HG03175 (cell line): Measurements from ENCODE around the gene DEFB123.
A peak's percentile ranks its signal among the peaks of the same experiment; 100 is the strongest.

Experiments used
- ATAC-seq: cut with Tn5 transposase; IDR thresholded peaks from one replicate; pipeline ENCODE4 v1.9.1; 2021; ENCODE audit warnings: mild to moderate bottlenecking, moderate library complexity; ENCODE audit not compliant: unreplicated experiment

The DEFB123 gene

DNA sequence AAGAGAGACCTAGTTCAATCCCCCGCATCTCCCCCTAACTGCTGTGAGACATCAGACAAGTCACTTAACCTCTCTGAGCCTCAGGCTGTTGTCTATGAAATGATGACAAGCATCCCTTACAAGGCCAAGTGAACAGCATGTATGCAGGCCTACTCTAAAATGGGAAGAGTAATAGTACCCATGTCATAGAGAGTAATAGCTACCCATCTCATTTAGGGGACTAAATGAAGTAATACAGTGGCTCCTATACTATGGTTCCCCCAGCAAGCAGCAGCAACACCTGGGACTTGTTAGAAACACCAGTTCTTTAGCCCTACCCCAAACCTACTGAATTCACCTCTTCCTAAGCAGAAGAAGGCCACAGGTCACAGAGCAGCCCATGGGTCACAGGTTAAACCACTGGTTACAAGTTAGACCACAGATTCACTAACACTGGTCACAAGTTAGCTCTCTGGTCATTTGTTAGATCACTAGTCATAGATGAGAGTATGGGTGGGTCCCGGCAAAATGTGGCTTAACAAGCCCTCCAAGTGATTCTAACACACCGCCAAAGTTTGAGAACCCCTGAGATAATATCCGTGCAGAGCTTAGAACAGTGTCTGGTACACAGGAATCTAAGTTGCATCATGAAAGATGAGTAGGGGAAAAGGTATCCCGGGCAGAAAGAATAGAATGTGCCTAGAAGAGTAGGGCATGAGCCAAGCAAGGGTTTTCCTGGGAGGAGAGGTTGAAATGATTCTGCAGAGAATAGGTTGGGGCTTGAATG is 33.1 kb downstream of the DEFB123 start:
- ATAC-seq: peak; percentile 42

- peak; percentile 69 for ATAC-seq
These were observed 33.6 kb downstream of the DEFB123 start for GRCh38 chr20:31474097-31474436.

DNA sequence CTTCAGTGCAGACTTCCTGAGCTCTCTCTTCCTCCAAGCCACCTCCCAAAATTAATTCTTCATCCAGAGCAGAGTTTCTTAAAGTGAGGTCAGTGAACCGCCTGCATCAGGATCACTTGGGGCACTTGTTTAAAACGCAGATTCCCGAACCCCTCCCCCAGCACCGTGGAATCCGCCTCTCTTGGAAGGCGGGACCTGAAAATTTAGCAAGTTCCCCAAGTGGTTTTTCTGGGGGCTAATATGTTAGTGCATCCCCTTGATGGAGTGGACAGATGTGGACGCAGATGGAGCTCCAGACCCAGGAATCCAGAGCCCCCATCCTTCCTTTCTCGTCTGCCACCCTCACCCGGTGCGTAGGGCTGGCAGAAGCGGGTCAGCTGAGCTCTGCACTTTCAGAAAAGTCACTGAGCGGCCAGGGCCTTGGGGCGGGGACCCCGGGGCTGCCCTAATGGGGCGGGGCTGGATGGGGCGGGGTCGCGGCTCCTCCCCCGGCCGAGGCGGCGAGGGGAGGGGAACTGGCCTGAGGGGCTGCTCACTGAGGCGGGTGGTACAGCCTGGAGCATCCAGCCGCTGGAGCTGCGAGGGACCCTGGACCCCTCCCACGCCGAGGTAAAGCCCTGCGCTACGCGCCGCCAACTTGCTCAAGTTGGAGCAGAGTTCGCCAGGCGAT is 34.5 kb downstream of the DEFB123 start, which contains the start of the genes DEFB124 and REM1:
DEFB124 (minus strand) TSS at position 370 of the 670 bp plus-strand sequence. CDS start 2,114 bp downstream, outside the sequence.
REM1 (plus strand) TSS at position 531 of the 670 bp plus-strand sequence. CDS start 1,158 bp downstream, outside the sequence.
- ATAC-seq: no peak

DNA sequence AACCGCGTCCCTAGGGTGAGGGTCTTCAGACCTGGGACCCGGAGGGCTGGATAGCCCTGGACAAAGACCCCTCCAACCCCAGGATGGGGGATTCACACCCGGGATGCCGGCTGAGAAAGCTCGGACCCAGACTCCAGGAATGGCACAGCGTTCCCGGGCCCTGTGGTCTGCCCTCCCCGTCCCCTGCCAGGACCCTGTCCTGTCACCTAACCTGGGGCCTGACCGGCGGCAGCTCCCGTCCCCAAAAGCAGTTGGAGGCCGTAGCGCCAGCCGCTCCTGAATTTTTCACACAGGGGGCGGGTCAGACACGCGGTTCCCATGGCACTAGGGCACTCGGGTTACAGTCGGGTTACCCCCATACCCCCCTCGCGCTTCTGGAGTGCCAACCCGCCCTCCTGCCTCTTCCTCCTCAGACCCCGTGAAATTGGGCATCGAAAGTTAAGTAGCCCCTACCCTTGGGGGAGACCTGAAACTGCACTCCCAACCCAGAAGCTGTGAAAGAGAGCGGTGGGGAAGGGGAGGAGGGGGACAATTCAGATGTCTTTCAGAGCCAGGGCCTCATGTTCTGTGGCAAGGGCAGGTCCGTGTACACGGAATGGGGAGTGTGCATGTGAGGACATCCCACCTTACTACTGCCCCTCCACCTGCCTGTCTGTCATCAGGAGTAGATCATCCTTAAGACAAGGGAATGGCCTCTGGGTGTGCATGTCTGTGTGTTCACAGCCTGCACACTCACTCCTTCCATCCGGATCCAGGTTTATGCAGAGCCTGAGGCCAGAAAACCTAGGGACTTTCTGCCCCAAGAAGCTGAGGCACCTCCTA is 35.3 kb downstream of the DEFB123 start:
- ATAC-seq: no peak

- no peak for ATAC-seq
These were observed 35.8 kb downstream of the DEFB123 start for GRCh38 chr20:31476294-31476585.

DNA sequence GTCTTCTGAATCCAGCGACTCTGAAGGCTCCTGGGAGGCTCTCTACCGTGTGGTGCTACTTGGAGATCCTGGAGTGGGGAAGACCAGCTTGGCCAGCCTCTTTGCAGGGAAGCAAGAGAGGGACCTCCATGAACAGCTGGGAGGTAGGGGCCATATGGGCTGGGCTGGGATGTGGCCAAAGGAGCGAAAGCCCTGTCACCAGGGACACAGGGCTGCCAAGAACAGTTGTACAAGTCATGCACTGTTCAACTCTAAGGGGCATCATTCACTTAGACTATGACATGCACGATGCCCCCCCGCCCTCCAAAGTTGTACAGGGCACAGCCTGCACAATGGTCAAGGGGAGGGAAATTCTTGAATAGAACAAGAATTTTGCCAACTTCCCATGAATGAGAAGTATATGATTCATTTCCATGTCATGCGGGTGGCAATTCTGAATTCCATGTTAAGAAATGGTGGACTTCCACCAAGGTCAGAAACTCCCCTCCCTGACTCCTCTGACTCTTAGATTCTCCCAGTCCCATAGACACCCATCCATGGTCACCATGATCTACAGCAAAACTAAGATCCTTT is 36.3 kb downstream of the DEFB123 start:
- no peak for ATAC-seq

- ATAC-seq: no peak
These were observed 43.6 kb downstream of the DEFB123 start for GRCh38 chr20:31484001-31484400.

DNA sequence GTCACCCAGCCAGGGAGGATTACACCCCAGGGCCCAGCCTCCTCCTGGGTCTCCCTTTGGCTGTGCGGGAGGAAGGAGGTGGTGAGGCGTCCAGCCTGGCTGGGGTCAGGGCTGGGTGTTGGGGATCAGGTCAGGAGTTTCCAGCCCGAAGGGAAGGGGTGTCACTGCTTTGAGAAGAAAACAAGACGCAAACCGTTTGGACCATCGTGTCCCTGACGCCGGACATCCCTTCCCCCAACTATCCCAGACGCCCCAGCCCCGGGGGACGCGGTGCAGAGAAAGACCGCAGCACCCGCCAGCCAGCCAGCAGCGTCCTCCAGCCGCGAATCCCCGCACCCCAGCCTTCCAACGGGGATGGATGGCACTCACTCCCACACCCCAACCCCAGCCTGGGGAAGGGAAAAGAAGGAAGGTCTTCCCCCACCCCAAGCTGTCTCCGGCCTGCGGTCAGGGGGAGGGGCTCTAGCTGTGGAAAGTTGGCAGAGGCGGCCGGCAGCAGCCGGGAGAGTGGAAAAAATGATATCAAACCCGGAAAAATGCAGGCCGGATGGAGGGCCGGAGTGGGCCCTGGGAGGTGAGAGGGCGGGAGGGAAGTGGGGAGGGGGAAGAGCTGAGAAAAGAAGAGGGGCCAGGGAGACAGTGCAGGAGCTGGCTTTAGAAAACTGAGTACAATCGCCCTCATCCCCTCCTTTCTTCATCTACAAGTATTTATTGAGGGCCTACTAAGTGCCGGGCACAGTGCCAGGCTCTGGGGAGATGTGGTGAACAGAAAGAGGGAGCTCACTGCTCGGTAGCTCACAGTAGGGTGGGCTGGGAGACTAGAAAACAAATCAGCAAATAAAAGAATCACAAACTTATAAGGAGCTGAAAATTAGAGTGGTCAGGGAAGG is 45.3 kb downstream of the DEFB123 start:
- ATAC-seq: no peak

- no peak for ATAC-seq
These were observed 47.7 kb downstream of the DEFB123 start for GRCh38 chr20:31488115-31488514.

DNA sequence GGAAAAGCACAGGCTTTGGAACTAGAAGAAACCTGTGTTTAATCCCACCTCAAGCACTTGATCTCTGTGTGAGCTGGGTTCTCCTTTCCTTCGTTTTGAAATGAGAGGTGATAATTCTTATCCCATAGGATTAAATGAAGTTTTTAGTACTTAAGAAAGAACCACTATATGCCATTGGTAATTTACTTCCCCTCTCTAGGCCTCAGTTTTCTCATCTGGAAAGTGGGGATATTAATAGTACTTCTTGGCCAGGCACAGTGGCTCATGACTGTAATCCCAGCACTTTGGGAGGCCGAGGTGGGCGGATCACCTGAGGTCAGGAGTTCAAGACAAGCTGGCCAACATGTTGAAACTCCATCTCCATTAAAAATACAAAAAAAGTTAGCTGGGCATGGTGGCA is 48.7 kb downstream of the DEFB123 start:
- no peak for ATAC-seq

DNA sequence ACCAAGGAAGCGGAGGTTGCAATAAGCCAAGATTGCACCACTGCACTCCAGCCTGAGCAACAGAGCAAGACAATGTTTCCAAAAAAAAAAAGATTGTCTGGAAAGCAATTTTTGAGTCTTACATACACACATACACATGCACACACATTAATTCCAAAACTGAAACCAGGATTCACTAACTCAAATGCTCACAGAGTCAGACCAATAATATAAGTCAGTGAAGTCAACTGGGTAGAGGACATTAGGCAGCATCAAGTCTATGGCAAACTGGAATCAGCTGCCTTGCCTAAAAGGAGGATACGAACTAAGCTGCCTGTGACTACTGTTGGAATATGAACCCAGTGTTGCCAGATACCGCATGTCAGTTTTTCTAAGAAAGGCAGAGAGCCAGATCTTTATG is 50.3 kb downstream of the DEFB123 start:
- ATAC-seq: no peak

GRCh38 chr20:31494131-31494530 is 53.7 kb downstream of the DEFB123 start:
- no peak for ATAC-seq

DNA sequence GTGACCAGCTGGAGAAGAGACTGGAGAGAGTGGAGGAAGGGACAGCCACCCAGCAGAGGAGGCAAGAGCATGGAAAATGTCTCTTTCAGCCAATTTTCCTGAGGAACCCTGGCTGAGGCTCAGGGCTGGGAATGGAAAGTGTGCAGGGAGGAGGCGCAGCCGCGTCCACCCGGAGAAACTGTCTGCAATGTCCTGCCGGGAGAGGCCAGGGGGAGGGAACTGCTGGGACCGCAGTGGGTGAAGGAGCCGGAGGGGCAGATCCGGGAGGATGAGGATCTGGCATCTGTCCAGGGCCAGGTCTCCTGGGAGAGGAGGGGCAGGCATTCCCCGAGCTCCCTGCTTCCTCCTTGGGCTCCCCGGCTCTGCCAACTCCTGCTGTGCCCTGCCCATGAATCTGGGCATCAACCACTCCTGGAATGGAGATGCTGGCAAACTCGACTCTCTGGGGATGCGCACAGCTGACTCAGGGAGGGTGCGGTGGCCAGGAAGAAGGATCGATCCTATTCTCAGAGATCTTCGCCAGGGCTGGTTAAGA is 56.4 kb downstream of the DEFB123 start:
- ATAC-seq: no peak

DNA sequence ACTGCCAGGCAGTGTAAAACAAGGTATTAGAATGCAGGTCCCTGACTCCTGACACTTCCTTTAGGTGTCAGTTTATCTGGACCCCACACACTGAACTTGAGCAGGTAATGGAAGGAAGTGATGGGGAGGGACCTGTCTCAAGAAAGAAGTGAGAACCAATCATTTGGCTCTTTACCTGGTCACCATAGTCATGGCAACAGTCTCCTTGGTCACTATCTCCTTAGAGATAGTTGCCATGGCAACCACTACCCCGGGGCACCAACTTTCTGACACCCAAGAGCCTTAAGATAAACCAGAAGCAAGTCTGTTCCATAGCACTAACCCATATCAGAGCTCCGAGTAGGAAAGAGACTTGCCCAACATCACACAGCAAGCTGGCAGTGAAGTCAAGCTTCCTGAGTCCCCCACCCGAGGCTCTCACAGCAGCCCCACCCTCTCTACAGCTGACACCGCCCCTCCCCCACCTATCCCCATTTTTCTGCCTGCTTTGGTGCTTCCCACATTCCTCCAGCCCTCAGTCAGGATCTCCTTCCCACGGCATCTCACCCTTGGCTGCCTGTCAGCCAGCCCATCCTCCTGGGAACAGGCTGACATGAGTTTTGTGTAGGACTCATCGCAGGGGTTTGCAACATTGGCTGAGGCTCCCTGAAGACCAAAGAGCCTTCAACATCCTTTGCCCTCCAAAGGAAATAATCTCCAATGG is 57.6 kb downstream of the DEFB123 start:
- no peak for ATAC-seq
